SK-N-SH (cell line): ENCODE results near the gene UNC5B. TPM values are rescaled to one million over a fixed set of nuclear protein-coding genes. Genes with fewer than 3 reads are reported as not detected.
A peak's percentile ranks its signal among the peaks of the same experiment; 100 is the strongest.

ENCODE experiments used
- CTCF ChIA-PET: fragments of 300-600, 350-600 bp; formaldehyde crosslinking; extraction: SDS; loops from one replicate; lab custom pipeline; 2021; lab: Yijun Ruan, JAX
- POLR2A ChIA-PET: fragments of 350-600 bp; sonication (Branson Sonifier 250); formaldehyde crosslinking; extraction: SDS; loops from one replicate; lab custom pipeline; 2020; ENCODE audit warnings: antibody characterized with exemption, inconsistent platforms; lab: Yijun Ruan, JAX
- DNase-seq: peaks from one replicate; pipeline ENCODE4 v3.0.0; 2012
- H2AFZ ChIP-seq: fragments of 200-600 bp; sonication (generic); 2 replicates; pipeline ENCODE4 v1.8.1; 2016; ENCODE audit warnings: antibody characterized with exemption, mild to moderate bottlenecking, low read depth
- H3F3A ChIP-seq: fragments of 200-600 bp; sonication (generic); replicated peaks from 2 replicates; pipeline ENCODE3; 2016; ENCODE audit warnings: antibody characterized with exemption, mild to moderate bottlenecking; ENCODE audit not compliant: insufficient read depth
- H3K27ac ChIP-seq, 2 experiments: fragments of 200-500 bp in 1 of 2; fragments of 200-600 bp in 1 of 2; sonication (Bioruptor generic) in 1 of 2; sonication (generic), shearing (Covaris generic) in 1 of 2; 2 replicates each; pipeline versions ENCODE4 v1.5.1 to v1.6.1; 2014 to 2016; ENCODE audit warnings: low read depth in 2 of 2, inconsistent platforms in 1 of 2, low read length in 1 of 2, mild to moderate bottlenecking in 1 of 2, mixed read lengths in 1 of 2
- H3K27me3 ChIP-seq: fragments of 200-600 bp; sonication (generic), shearing (Covaris generic); 2 replicates; pipeline ENCODE4 v1.6.1; 2016; ENCODE audit warnings: mixed run types; ENCODE audit not compliant: insufficient read depth
- H3K36me3 ChIP-seq, 2 experiments: fragments of 200-500 bp in 1 of 2; fragments of 200-600 bp in 1 of 2; sonication (Bioruptor generic) in 1 of 2; sonication (generic) in 1 of 2; replicated peaks in 1 of 2; 2 replicates each; pipeline versions ENCODE3 to v1.5.1; 2014 to 2016; ENCODE audit warnings: low read length in 1 of 2, mild to moderate bottlenecking in 1 of 2; ENCODE audit not compliant: insufficient read depth in 2 of 2, control insufficient read depth in 1 of 2
- H3K4me1 ChIP-seq, 2 experiments: fragments of 200-500 bp in 1 of 2; fragments of 200-600 bp in 1 of 2; sonication (Bioruptor generic) in 1 of 2; sonication (generic), shearing (Covaris generic) in 1 of 2; 2 replicates each; pipeline versions ENCODE4 v1.5.1 to v1.6.1; 2014 to 2016; ENCODE audit warnings: low read depth in 1 of 2, low read length in 1 of 2, mixed run types in 1 of 2; ENCODE audit not compliant: insufficient read depth in 2 of 2, control insufficient read depth in 1 of 2
- H3K4me2 ChIP-seq: fragments of 200-600 bp; sonication (generic), shearing (Covaris generic); 2 replicates; pipeline ENCODE4 v1.6.1; 2017; ENCODE audit warnings: mixed run types
- H3K4me3 ChIP-seq, 2 experiments: fragments of 200-500 bp in 1 of 2; fragments of 200-600 bp in 1 of 2; sonication (Bioruptor generic) in 1 of 2; sonication (generic), shearing (Covaris generic) in 1 of 2; 2 replicates each; pipeline versions ENCODE4 v1.5.1 to v1.8.1; 2014 to 2016; ENCODE audit warnings: low read depth in 2 of 2, inconsistent platforms in 1 of 2, low read length in 1 of 2, mild to moderate bottlenecking in 1 of 2, mixed read lengths in 1 of 2, moderate library complexity in 1 of 2
- H3K79me2 ChIP-seq: fragments of 200-600 bp; sonication (generic); 2 replicates; pipeline ENCODE4 v1.8.1; 2017; ENCODE audit warnings: mild to moderate bottlenecking; ENCODE audit not compliant: insufficient read depth
- H3K9ac ChIP-seq: fragments of 200-600 bp; sonication (generic); 2 replicates; pipeline ENCODE4 v1.6.1; 2017; ENCODE audit warnings: mixed run types
- H3K9me2 ChIP-seq: fragments of 200-600 bp; sonication (generic); 2 replicates; pipeline ENCODE4 v1.6.1; 2017; ENCODE audit warnings: mixed run types
- H3K9me3 ChIP-seq: fragments of 200-600 bp; sonication (generic); 2 replicates; pipeline ENCODE4 v1.6.1; 2017; ENCODE audit warnings: mixed run types, mild to moderate bottlenecking, moderate library complexity
- H4K20me1 ChIP-seq: fragments of 200-600 bp; sonication (generic); 2 replicates; pipeline ENCODE4 v1.6.1; 2017; ENCODE audit warnings: mild to moderate bottlenecking, mixed run types; ENCODE audit not compliant: insufficient read depth
- CHD2 ChIP-seq: fragments of 150-350 bp; IDR thresholded peaks from 2 replicates; pipeline ENCODE4 v1.6.1; 2018; ENCODE audit warnings: low read length; ENCODE audit not compliant: partially characterized antibody
- EZH2phosphoT487 ChIP-seq: fragments of 200-600 bp; sonication (generic); IDR thresholded peaks from 2 replicates; pipeline ENCODE4 v1.6.1; 2017; ENCODE audit warnings: low read depth, mixed run types, mild to moderate bottlenecking, antibody characterized with exemption, moderate library complexity, borderline replicate concordance
- FOSL2 ChIP-seq: IDR thresholded peaks from 2 replicates; pipeline ENCODE4 v1.4.0; 2012; ENCODE audit warnings: low read depth, mild to moderate bottlenecking, moderate library complexity, borderline replicate concordance
- FOXM1 ChIP-seq: IDR thresholded peaks from 2 replicates; pipeline ENCODE4 v1.4.0; 2012; ENCODE audit warnings: low read depth, mild to moderate bottlenecking
- GABPA ChIP-seq: IDR thresholded peaks from 2 replicates; pipeline ENCODE4 v1.4.0; 2012; ENCODE audit warnings: low read depth, mild to moderate bottlenecking
- MEF2A ChIP-seq: IDR thresholded peaks from 2 replicates; pipeline ENCODE4 v1.4.0; 2012; ENCODE audit warnings: low read depth, borderline replicate concordance
- NFIC ChIP-seq: IDR thresholded peaks from 2 replicates; pipeline ENCODE4 v1.4.0; 2012; ENCODE audit warnings: borderline replicate concordance
- POLR2AphosphoS5 ChIP-seq: IDR thresholded peaks from 2 replicates; pipeline ENCODE4 v1.6.1; 2012; ENCODE audit warnings: low read depth, low read length
- RXRA ChIP-seq: IDR thresholded peaks from 2 replicates; pipeline ENCODE4 v1.4.0; 2012; ENCODE audit warnings: low read depth, mild to moderate bottlenecking, borderline replicate concordance
- SIN3A ChIP-seq: IDR thresholded peaks from 2 replicates; pipeline ENCODE4 v1.6.1; 2012; ENCODE audit warnings: low read depth, mild to moderate bottlenecking, low read length, moderate library complexity, borderline replicate concordance
- TCF12 ChIP-seq: IDR thresholded peaks from 2 replicates; pipeline ENCODE4 v1.4.0; 2012
- TEAD4 ChIP-seq: IDR thresholded peaks from 2 replicates; pipeline ENCODE4 v1.4.0; 2012; ENCODE audit warnings: mild to moderate bottlenecking, borderline replicate concordance; ENCODE audit not compliant: insufficient read depth
- WGBS: methylation state at CpG from one replicate; pipeline ENCODE4 v1.1.6; 2017; ENCODE audit warnings: low lambda C conversion rate; 5-methylcytosine and 5-hydroxymethylcytosine counted together
- polyA plus RNA-seq, 3 experiments: library from polyadenylated mRNA; depleted of rRNA; stranded (reverse); fragments of >200 nt; gene quantifications; 2 replicates each; pipeline ENCODE4 v1.2.3, GENCODE V29; 2012
- TF ChIP-seq, protein P1 (sequence below): IDR thresholded peaks from 2 replicates; pipeline ENCODE4 v1.6.1; 2012; ENCODE audit warnings: mild to moderate bottlenecking, low read depth, low read length, moderate library complexity
- TF ChIP-seq, protein P2 (sequence below): fragments of 150-350 bp; IDR thresholded peaks from 2 replicates; pipeline ENCODE4 v1.6.1; 2017; ENCODE audit warnings: antibody characterized with exemption, low read length, low read depth, borderline replicate concordance

Gene UNC5B
- polyA plus RNA-seq, 1 of the 3 experiments (the other 2 are of a cell fraction): 13.8 TPM

DNA sequence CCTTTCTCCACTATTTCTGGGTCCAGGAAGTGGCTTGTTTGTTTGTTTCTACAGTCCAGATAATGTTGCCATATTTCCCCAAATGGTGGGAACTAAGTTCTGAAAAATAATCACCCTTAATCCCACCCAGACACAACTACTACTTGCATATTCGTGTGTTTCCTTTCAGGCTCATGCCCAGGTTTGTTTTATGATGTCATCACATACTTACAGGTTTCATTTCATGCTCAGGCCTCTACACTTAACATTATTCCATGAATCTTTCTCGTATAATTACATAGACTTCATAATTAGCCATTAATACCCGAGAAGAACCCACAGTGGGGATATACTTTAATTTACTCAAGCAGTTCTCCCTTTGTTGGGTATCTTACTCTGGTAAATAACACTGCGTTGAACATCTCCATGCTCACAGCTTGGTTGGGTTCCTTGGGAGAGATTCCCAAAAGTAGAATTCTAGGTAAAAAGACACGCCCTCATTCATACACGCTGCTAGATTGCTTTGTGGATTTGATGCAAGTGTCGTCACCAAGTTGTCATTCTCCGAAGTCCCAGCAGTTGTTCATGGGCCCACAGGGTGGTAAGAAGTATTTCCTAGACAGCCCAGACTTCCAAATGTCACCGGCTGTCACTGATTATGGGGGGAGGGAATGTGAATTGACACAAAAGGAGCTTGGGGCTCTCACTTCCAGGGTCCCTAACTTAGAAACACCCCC, 42.6 kb downstream of the UNC5B start:
- H2AFZ ChIP-seq: no peak overlapping the region
- H3K27ac ChIP-seq: peak overlapping the region; percentile 53 to 100
- peaks cover 8% of the 10 kb centered on the region for H3F3A ChIP-seq
- H4K20me1 ChIP-seq: peaks cover 59% of the 10 kb centered on the region
- peaks cover 53 to 97% of the 10 kb centered on the region in 2 experiments for H3K4me1 ChIP-seq
- no peak for TF ChIP-seq GABPA
- TF ChIP-seq EZH2phosphoT487: no peak
- TF ChIP-seq RXRA: no peak
- no peak for TF ChIP-seq NFIC
- no peak for TF ChIP-seq TEAD4
- no peak for TF ChIP-seq FOXM1
- no peak for TF ChIP-seq FOSL2
- TF ChIP-seq POLR2AphosphoS5: no peak
- TF ChIP-seq TCF12: no peak
- TF ChIP-seq, protein P1, sequence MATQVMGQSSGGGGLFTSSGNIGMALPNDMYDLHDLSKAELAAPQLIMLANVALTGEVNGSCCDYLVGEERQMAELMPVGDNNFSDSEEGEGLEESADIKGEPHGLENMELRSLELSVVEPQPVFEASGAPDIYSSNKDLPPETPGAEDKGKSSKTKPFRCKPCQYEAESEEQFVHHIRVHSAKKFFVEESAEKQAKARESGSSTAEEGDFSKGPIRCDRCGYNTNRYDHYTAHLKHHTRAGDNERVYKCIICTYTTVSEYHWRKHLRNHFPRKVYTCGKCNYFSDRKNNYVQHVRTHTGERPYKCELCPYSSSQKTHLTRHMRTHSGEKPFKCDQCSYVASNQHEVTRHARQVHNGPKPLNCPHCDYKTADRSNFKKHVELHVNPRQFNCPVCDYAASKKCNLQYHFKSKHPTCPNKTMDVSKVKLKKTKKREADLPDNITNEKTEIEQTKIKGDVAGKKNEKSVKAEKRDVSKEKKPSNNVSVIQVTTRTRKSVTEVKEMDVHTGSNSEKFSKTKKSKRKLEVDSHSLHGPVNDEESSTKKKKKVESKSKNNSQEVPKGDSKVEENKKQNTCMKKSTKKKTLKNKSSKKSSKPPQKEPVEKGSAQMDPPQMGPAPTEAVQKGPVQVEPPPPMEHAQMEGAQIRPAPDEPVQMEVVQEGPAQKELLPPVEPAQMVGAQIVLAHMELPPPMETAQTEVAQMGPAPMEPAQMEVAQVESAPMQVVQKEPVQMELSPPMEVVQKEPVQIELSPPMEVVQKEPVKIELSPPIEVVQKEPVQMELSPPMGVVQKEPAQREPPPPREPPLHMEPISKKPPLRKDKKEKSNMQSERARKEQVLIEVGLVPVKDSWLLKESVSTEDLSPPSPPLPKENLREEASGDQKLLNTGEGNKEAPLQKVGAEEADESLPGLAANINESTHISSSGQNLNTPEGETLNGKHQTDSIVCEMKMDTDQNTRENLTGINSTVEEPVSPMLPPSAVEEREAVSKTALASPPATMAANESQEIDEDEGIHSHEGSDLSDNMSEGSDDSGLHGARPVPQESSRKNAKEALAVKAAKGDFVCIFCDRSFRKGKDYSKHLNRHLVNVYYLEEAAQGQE: no peak
- no peak for TF ChIP-seq MEF2A
- TF ChIP-seq, protein P2, sequence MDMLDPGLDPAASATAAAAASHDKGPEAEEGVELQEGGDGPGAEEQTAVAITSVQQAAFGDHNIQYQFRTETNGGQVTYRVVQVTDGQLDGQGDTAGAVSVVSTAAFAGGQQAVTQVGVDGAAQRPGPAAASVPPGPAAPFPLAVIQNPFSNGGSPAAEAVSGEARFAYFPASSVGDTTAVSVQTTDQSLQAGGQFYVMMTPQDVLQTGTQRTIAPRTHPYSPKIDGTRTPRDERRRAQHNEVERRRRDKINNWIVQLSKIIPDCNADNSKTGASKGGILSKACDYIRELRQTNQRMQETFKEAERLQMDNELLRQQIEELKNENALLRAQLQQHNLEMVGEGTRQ: no peak
- TF ChIP-seq SIN3A: no peak
- no peak for TF ChIP-seq CHD2
- no peaks in the 10 kb centered on the region for H3K9me3 ChIP-seq
- H3K4me2 ChIP-seq: peak overlapping the region; percentile 42; the same call in 1 of the 2 replicates
- CTCF ChIA-PET: interaction anchor here (0.8 to 9.3 kb wide), 9 partner anchors 14 to 352 kb away, joined by 3 to 106 read pairs (median 5); no protein-coding TSS in a partner anchor
- POLR2A ChIA-PET: interaction anchor here (1.3 to 2.7 kb wide), 12 partner anchors 10 to 366 kb away, joined by 3 to 26 read pairs (median 9); partner anchors contain the start of genes PCBD1 and UNC5B
- no peaks in the 10 kb centered on the region for H3K9me2 ChIP-seq
- H3K4me3 ChIP-seq: no peak overlapping the region
- 47% methylated on average over 9 of the region's 9 CpGs for WGBS
- no peak for DNase-seq
- no peaks in the 10 kb centered on the region for H3K27me3 ChIP-seq
- no peak overlapping the region for H3K9ac ChIP-seq
- H3K79me2 ChIP-seq: peaks cover 89% of the 10 kb centered on the region
- peaks cover 0 to 2% of the 10 kb centered on the region in 2 experiments for H3K36me3 ChIP-seq
